NB4 (cell line): Measurements from ENCODE around the gene STPG4.
"Not testable (repeated sequence)": the region's sequence is repeated elsewhere in the genome, so short reads cannot be mapped to it uniquely, and the experiment has no call there.

Experiments used
- MAX ChIP-seq: IDR thresholded peaks from 2 replicates; pipeline ENCODE4 v1.6.1; 2011; ENCODE audit warnings: low read depth, low read length
- MYC ChIP-seq: IDR thresholded peaks from 2 replicates; pipeline ENCODE4 v1.6.1; 2011; ENCODE audit warnings: low read depth, low read length
- POLR2A ChIP-seq: IDR thresholded peaks from 2 replicates; pipeline ENCODE4 v1.6.1; 2011; ENCODE audit warnings: mild to moderate bottlenecking; ENCODE audit not compliant: insufficient read length; ENCODE audit errors: extremely low read depth
- TF ChIP-seq, protein P1 (sequence below): IDR thresholded peaks from one replicate; pipeline ENCODE4 v1.5.1; 2012; ENCODE audit warnings: low read depth, low read length

GRCh38 chr2:47107201-47107600, 47.9 kb downstream of the STPG4 start:
- TF ChIP-seq, protein P1, sequence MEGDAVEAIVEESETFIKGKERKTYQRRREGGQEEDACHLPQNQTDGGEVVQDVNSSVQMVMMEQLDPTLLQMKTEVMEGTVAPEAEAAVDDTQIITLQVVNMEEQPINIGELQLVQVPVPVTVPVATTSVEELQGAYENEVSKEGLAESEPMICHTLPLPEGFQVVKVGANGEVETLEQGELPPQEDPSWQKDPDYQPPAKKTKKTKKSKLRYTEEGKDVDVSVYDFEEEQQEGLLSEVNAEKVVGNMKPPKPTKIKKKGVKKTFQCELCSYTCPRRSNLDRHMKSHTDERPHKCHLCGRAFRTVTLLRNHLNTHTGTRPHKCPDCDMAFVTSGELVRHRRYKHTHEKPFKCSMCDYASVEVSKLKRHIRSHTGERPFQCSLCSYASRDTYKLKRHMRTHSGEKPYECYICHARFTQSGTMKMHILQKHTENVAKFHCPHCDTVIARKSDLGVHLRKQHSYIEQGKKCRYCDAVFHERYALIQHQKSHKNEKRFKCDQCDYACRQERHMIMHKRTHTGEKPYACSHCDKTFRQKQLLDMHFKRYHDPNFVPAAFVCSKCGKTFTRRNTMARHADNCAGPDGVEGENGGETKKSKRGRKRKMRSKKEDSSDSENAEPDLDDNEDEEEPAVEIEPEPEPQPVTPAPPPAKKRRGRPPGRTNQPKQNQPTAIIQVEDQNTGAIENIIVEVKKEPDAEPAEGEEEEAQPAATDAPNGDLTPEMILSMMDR: not testable (repeated sequence)
- not testable (repeated sequence) for TF ChIP-seq POLR2A, MYC, MAX
